GM19324 (cell line): Measurements from ENCODE around the gene ANKIB1.

Source experiments
- ATAC-seq: cut with Tn5 transposase; IDR thresholded peaks from one replicate; pipeline ENCODE4 v1.9.1; 2021; ENCODE audit warnings: mild to moderate bottlenecking, moderate library complexity; ENCODE audit not compliant: unreplicated experiment, low FRiP score

Gene ANKIB1

DNA sequence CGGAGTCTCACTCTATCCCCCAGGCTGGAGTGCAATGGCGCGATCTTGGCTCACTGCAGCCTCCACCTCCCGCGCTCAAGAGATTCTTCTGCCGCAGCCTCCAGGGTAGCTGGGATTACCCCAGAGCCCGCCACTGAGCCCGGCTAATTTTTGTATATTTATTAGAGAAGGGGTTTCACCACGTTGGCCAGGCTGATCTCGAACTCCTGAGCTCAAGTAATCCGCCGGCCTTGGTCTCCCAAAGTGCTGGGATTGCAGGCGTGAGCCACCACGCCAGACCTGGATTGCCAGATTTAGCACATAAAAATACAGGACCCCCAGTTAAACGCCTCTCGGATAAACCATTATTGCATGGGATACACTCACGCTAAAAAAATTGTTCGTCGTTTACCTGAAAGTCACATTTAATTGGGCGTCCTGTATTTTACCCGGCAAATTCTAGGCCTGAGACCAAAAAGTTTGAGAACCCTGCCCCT, 201.1 kb downstream of the ANKIB1 start:
- ATAC-seq: no peak

DNA sequence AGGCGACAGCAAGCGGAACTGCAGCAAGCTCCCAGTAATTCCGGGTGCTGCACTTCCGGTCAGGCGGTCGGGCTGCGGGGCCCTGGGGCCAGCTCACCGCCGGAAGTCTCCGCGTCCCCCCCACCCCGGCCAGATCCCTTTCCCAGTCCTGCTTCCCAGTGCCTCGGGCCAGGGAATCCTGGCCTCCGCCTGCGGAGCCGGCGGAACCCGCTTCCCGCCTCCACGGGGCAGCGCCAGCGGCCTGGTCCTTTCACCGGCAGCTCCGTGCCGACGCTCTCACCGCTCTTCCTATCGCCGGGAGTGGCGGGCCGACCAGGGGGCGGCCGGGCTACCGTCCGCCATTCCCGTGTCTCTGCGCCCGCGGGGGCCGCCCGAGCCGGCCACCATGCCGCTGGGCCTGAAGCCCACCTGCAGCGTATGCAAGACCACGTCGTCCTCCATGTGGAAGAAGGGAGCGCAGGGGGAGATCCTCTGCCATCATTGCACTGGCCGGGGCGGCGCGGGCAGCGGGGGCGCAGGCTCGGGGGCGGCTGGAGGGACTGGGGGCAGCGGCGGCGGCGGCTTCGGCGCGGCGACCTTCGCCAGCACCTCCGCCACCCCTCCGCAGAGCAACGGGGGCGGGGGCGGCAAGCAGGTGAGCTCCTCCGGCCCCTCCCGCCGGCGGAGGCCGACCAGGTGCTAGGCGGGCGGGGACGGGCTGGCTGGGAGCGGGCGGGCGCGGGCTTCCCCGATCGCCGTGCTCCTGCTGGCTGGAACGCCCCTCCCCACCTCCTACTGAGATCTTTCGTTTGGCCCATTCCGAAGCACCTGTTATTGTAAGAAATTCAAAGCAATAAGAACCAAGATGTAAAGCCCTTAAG, 201.8 kb downstream of the ANKIB1 start, which contains the start of gene GATAD1:
Gene GATAD1, plus strand, starts transcription at position 138 of the 860 bp plus-strand sequence. Its CDS starts 248 bp downstream, at position 386.
- ATAC-seq: peak; percentile 91

DNA sequence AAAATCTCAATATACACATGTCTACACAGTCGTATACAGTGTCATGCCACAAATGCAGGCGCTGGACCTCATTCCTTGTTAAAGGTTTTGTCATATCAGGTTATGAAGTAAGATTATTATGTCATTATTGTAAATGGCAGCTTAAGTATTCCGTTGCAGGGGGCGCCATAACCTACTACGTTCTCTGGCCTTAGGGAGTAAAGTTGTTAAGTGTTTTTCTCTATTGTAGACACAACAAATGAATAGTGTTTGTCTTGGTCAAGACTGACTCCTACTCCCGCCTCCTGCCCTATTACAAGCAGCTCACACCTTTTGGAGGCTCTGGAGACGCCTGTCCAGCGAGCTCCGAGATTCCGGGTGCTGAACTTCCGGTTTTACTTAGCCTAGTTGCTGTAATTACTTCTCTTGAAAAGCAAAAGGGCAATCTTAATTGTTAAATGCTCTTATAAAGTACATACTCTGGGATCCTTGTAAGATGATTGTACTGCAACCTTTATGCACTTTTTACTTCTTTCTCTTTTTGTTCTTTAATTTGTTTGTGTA, 202.5 kb downstream of the ANKIB1 start:
- peak; percentile 33 for ATAC-seq
